HEK293 (cell line): ENCODE measurements around the gene ACOT7.

Experiments used
- CTCF ChIA-PET: fragments of 350-600 bp; formaldehyde crosslinking; extraction: SDS; loops from one replicate; lab custom pipeline; 2021; ENCODE audit warnings: antibody characterized with exemption; lab: Yijun Ruan, JAX
- POLR2A ChIA-PET: fragments of 300-600 bp; formaldehyde crosslinking; extraction: SDS; loops from one replicate; lab custom pipeline; 2020; ENCODE audit warnings: antibody characterized with exemption, inconsistent platforms; lab: Yijun Ruan, JAX
- H3K27ac ChIP-seq: fragments of 200-500 bp; sonication (Bioruptor generic); 2 replicates; pipeline ENCODE4 v1.5.1; 2014; ENCODE audit warnings: low read depth, low read length, control low read depth, inconsistent platforms; ENCODE audit errors: extremely low read depth
- H3K36me3 ChIP-seq, 2 experiments: fragments of 200-500 bp in 1 of 2; sonication (Bioruptor generic) in 1 of 2; 1 replicate in 1 of 2; 2 replicates in 1 of 2; pipeline ENCODE4 v1.5.1; 2014 to 2017; ENCODE audit warnings: inconsistent platforms in 2 of 2, low read length in 2 of 2; ENCODE audit not compliant: control insufficient read depth in 2 of 2, insufficient read depth in 1 of 2
- H3K4me1 ChIP-seq: fragments of 200-500 bp; sonication (Bioruptor generic); 2 replicates; pipeline ENCODE4 v1.5.1; 2014; ENCODE audit warnings: mild to moderate bottlenecking, low read length, inconsistent platforms; ENCODE audit not compliant: control insufficient read depth, insufficient read depth
- H3K4me3 ChIP-seq: 2 replicates; pipeline ENCODE4 v1.5.1; 2011; ENCODE audit warnings: low read depth, mild to moderate bottlenecking, control low read depth, low read length, moderate library complexity
- H3K9me3 ChIP-seq: fragments of 200-500 bp; sonication (Bioruptor generic); 2 replicates; pipeline ENCODE4 v1.5.1; 2014; ENCODE audit warnings: low read depth, low read length, inconsistent platforms; ENCODE audit not compliant: control insufficient read depth, insufficient read depth
- BCL11A ChIP-seq: fragments of 450-650 bp; formaldehyde crosslinking; IDR thresholded peaks from 2 replicates; pipeline ENCODE4 v1.5.1; 2016; ENCODE audit warnings: low read depth, missing biosample characterization, missing genetic modification characterization
- GLI4 ChIP-seq: fragments of 450-650 bp; formaldehyde crosslinking; IDR thresholded peaks from 2 replicates; pipeline ENCODE4 v1.5.1; 2016; ENCODE audit warnings: missing biosample characterization, missing genetic modification characterization
- HOXA7 ChIP-seq: sonication (generic); formaldehyde crosslinking; IDR thresholded peaks from 2 replicates; pipeline ENCODE4 v1.8.1; 2022; ENCODE audit warnings: missing genetic modification reagents, borderline replicate concordance
- MYNN ChIP-seq: fragments of 450-650 bp; formaldehyde crosslinking; IDR thresholded peaks from 2 replicates; pipeline ENCODE4 v1.5.1; 2016; ENCODE audit warnings: missing biosample characterization, missing genetic modification characterization, borderline replicate concordance
- OVOL3 ChIP-seq: fragments of 450-650 bp; formaldehyde crosslinking; IDR thresholded peaks from 2 replicates; pipeline ENCODE4 v1.5.1; 2016; ENCODE audit warnings: missing biosample characterization, missing genetic modification characterization
- REPIN1 ChIP-seq: fragments of 450-650 bp; formaldehyde crosslinking; IDR thresholded peaks from 2 replicates; pipeline ENCODE4 v1.5.1; 2017; ENCODE audit warnings: missing biosample characterization, missing genetic modification characterization, low read depth
- SCRT1 ChIP-seq: fragments of 450-650 bp; formaldehyde crosslinking; IDR thresholded peaks from 2 replicates; pipeline ENCODE4 v1.5.1; 2016; ENCODE audit warnings: missing biosample characterization, missing genetic modification characterization, borderline replicate concordance
- SCRT2 ChIP-seq: fragments of 450-650 bp; formaldehyde crosslinking; IDR thresholded peaks from 2 replicates; pipeline ENCODE4 v1.5.1; 2016; ENCODE audit warnings: missing biosample characterization, missing genetic modification characterization
- SP3 ChIP-seq: fragments of 450-650 bp; formaldehyde crosslinking; IDR thresholded peaks from 2 replicates; pipeline ENCODE4 v1.5.1; 2016; ENCODE audit warnings: missing biosample characterization, missing genetic modification characterization
- TRIM28 ChIP-seq: IDR thresholded peaks from 2 replicates; pipeline ENCODE4 v1.6.1; 2011; ENCODE audit warnings: low read length, control low read depth, borderline replicate concordance
- YY1 ChIP-seq: fragments of 450-650 bp; formaldehyde crosslinking; IDR thresholded peaks from 2 replicates; pipeline ENCODE4 v1.5.1; 2018; ENCODE audit warnings: missing biosample characterization, missing genetic modification characterization
- ZBTB20 ChIP-seq: fragments of 450-650 bp; formaldehyde crosslinking; IDR thresholded peaks from 2 replicates; pipeline ENCODE4 v1.5.1; 2016; ENCODE audit warnings: missing biosample characterization, missing genetic modification characterization
- ZNF274 ChIP-seq, 2 experiments: fragments of 200-500 bp in 1 of 2; fragments of 450-650 bp in 1 of 2; sonication (Bioruptor generic) in 1 of 2; formaldehyde crosslinking in 1 of 2; IDR thresholded peaks; 2 replicates each; pipeline versions ENCODE4 v1.5.1 to v1.6.1; 2014 to 2016; ENCODE audit warnings: borderline replicate concordance in 1 of 2, inconsistent platforms in 1 of 2, low read length in 1 of 2, missing biosample characterization in 1 of 2, missing genetic modification characterization in 1 of 2
- ZNF311 ChIP-seq: fragments of 450-650 bp; formaldehyde crosslinking; IDR thresholded peaks from 2 replicates; pipeline ENCODE4 v1.5.1; 2017; ENCODE audit warnings: missing biosample characterization, missing genetic modification characterization, borderline replicate concordance
- ZNF341 ChIP-seq: fragments of 450-650 bp; formaldehyde crosslinking; IDR thresholded peaks from 2 replicates; pipeline ENCODE4; 2016; ENCODE audit warnings: low read depth, missing biosample characterization, missing genetic modification characterization
- ZNF416 ChIP-seq: fragments of 450-650 bp; formaldehyde crosslinking; IDR thresholded peaks from 2 replicates; pipeline ENCODE4 v1.5.1; 2016; ENCODE audit warnings: missing biosample characterization, missing genetic modification characterization
- ZNF530 ChIP-seq: fragments of 450-650 bp; formaldehyde crosslinking; IDR thresholded peaks from 2 replicates; pipeline ENCODE4 v1.5.1; 2016; ENCODE audit warnings: low read depth, missing biosample characterization, missing genetic modification characterization
- ZNF561 ChIP-seq: fragments of 450-650 bp; IDR thresholded peaks from 2 replicates; pipeline ENCODE4 v1.5.1; 2018; ENCODE audit warnings: missing biosample characterization, missing genetic modification characterization, borderline replicate concordance
- ZNF571 ChIP-seq: fragments of 450-650 bp; formaldehyde crosslinking; IDR thresholded peaks from 2 replicates; pipeline ENCODE4 v1.5.0; 2017; ENCODE audit warnings: missing biosample characterization, missing genetic modification characterization
- ZNF596 ChIP-seq: fragments of 450-650 bp; IDR thresholded peaks from 2 replicates; pipeline ENCODE4 v1.5.0; 2018; ENCODE audit warnings: missing biosample characterization, mild to moderate bottlenecking, missing genetic modification characterization, moderate library complexity
- ZXDB ChIP-seq: fragments of 450-650 bp; formaldehyde crosslinking; IDR thresholded peaks from 2 replicates; pipeline ENCODE4 v1.5.1; 2016; ENCODE audit warnings: missing biosample characterization, missing genetic modification characterization
- TF ChIP-seq, protein P1 (sequence below): fragments of 450-650 bp; formaldehyde crosslinking; IDR thresholded peaks from 2 replicates; pipeline ENCODE4 v1.5.1; 2016; ENCODE audit warnings: missing biosample characterization, missing genetic modification characterization, low read depth
- TF ChIP-seq, protein P2 (sequence below): fragments of 450-650 bp; IDR thresholded peaks from 2 replicates; pipeline ENCODE4 v1.5.1; 2018; ENCODE audit warnings: missing biosample characterization, missing genetic modification characterization
- TF ChIP-seq, protein P3 (sequence below): fragments of 450-650 bp; formaldehyde crosslinking; IDR thresholded peaks from 2 replicates; pipeline ENCODE4 v1.5.1; 2016; ENCODE audit warnings: missing biosample characterization, missing genetic modification characterization
- TF ChIP-seq, protein P4 (sequence below): fragments of 450-650 bp; formaldehyde crosslinking; conservative IDR thresholded peaks from 2 replicates; pipeline ENCODE4 v1.5.1; 2016; ENCODE audit warnings: low read depth, missing biosample characterization, missing genetic modification characterization

The ACOT7 gene

GRCh38 chr1:6310116-6310848 is 83.3 kb downstream of the ACOT7 start:
- Histone ChIP-seq H3K9me3 (no peaks in the 10 kb centered on the region), H3K4me3 (no peak overlapping the region), H3K36me3 (peaks cover 0 to 68% of the 10 kb centered on the region in 2 experiments; a peak in 1 of 3 replicates), H3K4me1 (no peaks in the 10 kb centered on the region), H3K27ac (no peak overlapping the region)
- POLR2A ChIA-PET = no interaction called here
- CTCF ChIA-PET = interaction anchor here (0.6 to 0.7 kb wide), 2 partner anchors 48 to 62 kb away, joined by 4 read pairs; no protein-coding TSS in a partner anchor
- TF ChIP-seq BCL11A (tag by site-specific recombination) (no peak), ZNF416 (tag by site-specific recombination) (no peak), MYNN (tag by site-specific recombination) (no peak), SP3 (tag by site-specific recombination) (no peak), ZNF274 (IDR thresholded peaks at IDR 0.05; ENCODE audit: low read length) (no peak), ZNF274 (tag by site-specific recombination; IDR thresholded peaks at IDR 0.05; ENCODE audit: borderline replicate concordance) (no peak), ZNF341 (no peak), SCRT2 (tag by site-specific recombination) (peak; percentile 67), ZNF530 (tag by site-specific recombination) (no peak), TRIM28 (no peak), ZNF561 (no peak), ZNF311 (tag by site-specific recombination) (no peak), GLI4 (tag by site-specific recombination) (no peak), YY1 (no peak), REPIN1 (no peak), ZNF571 (no peak), ZXDB (tag by site-specific recombination) (no peak), ZBTB20 (tag by site-specific recombination) (0 out of 2 replicates have a peak, but pooled peaks have one; percentile 26), OVOL3 (no peak), HOXA7 (CRISPR knock-in tag) (no peak), SCRT1 (tag by site-specific recombination) (0 out of 2 replicates have a peak, but pooled peaks have one; percentile 34), ZNF596 (tag by site-specific recombination) (no peak)
- TF ChIP-seq, protein P1, sequence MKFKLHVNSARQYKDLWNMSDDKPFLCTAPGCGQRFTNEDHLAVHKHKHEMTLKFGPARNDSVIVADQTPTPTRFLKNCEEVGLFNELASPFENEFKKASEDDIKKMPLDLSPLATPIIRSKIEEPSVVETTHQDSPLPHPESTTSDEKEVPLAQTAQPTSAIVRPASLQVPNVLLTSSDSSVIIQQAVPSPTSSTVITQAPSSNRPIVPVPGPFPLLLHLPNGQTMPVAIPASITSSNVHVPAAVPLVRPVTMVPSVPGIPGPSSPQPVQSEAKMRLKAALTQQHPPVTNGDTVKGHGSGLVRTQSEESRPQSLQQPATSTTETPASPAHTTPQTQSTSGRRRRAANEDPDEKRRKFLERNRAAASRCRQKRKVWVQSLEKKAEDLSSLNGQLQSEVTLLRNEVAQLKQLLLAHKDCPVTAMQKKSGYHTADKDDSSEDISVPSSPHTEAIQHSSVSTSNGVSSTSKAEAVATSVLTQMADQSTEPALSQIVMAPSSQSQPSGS (tag by site-specific recombination) = no peak
- TF ChIP-seq, protein P2, sequence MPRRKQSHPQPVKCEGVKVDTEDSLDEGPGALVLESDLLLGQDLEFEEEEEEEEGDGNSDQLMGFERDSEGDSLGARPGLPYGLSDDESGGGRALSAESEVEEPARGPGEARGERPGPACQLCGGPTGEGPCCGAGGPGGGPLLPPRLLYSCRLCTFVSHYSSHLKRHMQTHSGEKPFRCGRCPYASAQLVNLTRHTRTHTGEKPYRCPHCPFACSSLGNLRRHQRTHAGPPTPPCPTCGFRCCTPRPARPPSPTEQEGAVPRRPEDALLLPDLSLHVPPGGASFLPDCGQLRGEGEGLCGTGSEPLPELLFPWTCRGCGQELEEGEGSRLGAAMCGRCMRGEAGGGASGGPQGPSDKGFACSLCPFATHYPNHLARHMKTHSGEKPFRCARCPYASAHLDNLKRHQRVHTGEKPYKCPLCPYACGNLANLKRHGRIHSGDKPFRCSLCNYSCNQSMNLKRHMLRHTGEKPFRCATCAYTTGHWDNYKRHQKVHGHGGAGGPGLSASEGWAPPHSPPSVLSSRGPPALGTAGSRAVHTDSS (tag by site-specific recombination) = no peak
- TF ChIP-seq, protein P3, sequence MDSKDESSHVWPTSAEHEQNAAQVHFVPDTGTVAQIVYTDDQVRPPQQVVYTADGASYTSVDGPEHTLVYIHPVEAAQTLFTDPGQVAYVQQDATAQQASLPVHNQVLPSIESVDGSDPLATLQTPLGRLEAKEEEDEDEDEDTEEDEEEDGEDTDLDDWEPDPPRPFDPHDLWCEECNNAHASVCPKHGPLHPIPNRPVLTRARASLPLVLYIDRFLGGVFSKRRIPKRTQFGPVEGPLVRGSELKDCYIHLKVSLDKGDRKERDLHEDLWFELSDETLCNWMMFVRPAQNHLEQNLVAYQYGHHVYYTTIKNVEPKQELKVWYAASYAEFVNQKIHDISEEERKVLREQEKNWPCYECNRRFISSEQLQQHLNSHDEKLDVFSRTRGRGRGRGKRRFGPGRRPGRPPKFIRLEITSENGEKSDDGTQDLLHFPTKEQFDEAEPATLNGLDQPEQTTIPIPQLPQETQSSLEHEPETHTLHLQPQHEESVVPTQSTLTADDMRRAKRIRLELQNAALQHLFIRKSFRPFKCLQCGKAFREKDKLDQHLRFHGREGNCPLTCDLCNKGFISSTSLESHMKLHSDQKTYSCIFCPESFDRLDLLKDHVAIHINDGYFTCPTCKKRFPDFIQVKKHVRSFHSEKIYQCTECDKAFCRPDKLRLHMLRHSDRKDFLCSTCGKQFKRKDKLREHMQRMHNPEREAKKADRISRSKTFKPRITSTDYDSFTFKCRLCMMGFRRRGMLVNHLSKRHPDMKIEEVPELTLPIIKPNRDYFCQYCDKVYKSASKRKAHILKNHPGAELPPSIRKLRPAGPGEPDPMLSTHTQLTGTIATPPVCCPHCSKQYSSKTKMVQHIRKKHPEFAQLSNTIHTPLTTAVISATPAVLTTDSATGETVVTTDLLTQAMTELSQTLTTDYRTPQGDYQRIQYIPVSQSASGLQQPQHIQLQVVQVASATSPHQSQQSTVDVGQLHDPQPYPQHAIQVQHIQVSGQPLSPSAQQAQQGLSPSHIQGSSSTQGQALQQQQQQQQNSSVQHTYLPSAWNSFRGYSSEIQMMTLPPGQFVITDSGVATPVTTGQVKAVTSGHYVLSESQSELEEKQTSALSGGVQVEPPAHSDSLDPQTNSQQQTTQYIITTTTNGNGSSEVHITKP (tag by site-specific recombination) = no peak
- TF ChIP-seq, protein P4, sequence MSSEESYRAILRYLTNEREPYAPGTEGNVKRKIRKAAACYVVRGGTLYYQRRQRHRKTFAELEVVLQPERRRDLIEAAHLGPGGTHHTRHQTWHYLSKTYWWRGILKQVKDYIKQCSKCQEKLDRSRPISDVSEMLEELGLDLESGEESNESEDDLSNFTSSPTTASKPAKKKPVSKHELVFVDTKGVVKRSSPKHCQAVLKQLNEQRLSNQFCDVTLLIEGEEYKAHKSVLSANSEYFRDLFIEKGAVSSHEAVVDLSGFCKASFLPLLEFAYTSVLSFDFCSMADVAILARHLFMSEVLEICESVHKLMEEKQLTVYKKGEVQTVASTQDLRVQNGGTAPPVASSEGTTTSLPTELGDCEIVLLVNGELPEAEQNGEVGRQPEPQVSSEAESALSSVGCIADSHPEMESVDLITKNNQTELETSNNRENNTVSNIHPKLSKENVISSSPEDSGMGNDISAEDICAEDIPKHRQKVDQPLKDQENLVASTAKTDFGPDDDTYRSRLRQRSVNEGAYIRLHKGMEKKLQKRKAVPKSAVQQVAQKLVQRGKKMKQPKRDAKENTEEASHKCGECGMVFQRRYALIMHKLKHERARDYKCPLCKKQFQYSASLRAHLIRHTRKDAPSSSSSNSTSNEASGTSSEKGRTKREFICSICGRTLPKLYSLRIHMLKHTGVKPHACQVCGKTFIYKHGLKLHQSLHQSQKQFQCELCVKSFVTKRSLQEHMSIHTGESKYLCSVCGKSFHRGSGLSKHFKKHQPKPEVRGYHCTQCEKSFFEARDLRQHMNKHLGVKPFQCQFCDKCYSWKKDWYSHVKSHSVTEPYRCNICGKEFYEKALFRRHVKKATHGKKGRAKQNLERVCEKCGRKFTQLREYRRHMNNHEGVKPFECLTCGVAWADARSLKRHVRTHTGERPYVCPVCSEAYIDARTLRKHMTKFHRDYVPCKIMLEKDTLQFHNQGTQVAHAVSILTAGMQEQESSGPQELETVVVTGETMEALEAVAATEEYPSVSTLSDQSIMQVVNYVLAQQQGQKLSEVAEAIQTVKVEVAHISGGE = no peak
